ENCODE measurements around the gene CASKIN2. TPM values are rescaled to one million over a fixed set of nuclear protein-coding genes. Genes with fewer than 3 reads are reported as not detected.

Gene CASKIN2
- total RNA-seq, 4 donors from 2014 or later = 13.7 to 46.0 (median 15.6) TPM

GRCh38 chr17:75472119-75472518 is 43.2 kb downstream of the CASKIN2 start:
- WGBS, 2 donors (ENCODE audit: low coverage in 1 of 2) = no CpG with 5 or more reads among the region's 4 CpGs
- Histone ChIP-seq H3K27me3 (no peaks in the 10 kb centered on the region), H3K36me3 (peaks cover 0 to 21% of the 10 kb centered on the region in 2 donors), H3K4me1 (peaks cover 3 to 64% (median 27%) of the 10 kb centered on the region in 3 donors), H3K4me3 (no peak overlapping the region), H3K9me3 (no peaks in the 10 kb centered on the region), H3K27ac (no peak overlapping the region)
- no peak for ATAC-seq
- TF ChIP-seq POLR2A (IDR thresholded peaks at IDR 0.05) = no peak
- TF ChIP-seq EP300 (IDR thresholded peaks at IDR 0.05) = no peak
- no peak for TF ChIP-seq POLR2AphosphoS5 (IDR thresholded peaks at IDR 0.05)
- no peak for TF ChIP-seq CTCF (IDR thresholded peaks at IDR 0.05)

- H3K4me1 ChIP-seq = peaks cover 0 to 54% (median 18%) of the 10 kb centered on the region in 3 donors
- WGBS, 2 donors (ENCODE audit: low coverage in 1 of 2) = 75 to 84% methylated on average over 4 to 6 of the region's 6 CpGs
- no peak overlapping the region for H3K27ac ChIP-seq
- H3K4me3 ChIP-seq = no peak overlapping the region
- H3K27me3 ChIP-seq = no peaks in the 10 kb centered on the region
- H3K36me3 ChIP-seq = peaks cover 0 to 21% of the 10 kb centered on the region in 2 donors
- no peak for ATAC-seq
- no peak for TF ChIP-seq POLR2AphosphoS5 (IDR thresholded peaks at IDR 0.05)
- no peak for TF ChIP-seq EP300 (IDR thresholded peaks at IDR 0.05)
- TF ChIP-seq POLR2A (IDR thresholded peaks at IDR 0.05) = no peak
- TF ChIP-seq CTCF (IDR thresholded peaks at IDR 0.05) = no peak
- H3K9me3 ChIP-seq = no peaks in the 10 kb centered on the region
These were observed 44.1 kb downstream of the CASKIN2 start for GRCh38 chr17:75471207-75471606.

GRCh38 chr17:75468779-75469373 is 46.5 kb downstream of the CASKIN2 start:
- WGBS, 2 donors (ENCODE audit: low coverage in 1 of 2) = 88 to 95% methylated on average over 6 of the region's 13 CpGs
- Histone ChIP-seq H3K4me1 (peaks cover 0 to 31% (median 0%) of the 10 kb centered on the region in 3 donors), H3K4me3 (no peak overlapping the region), H3K36me3 (peaks cover 0 to 24% of the 10 kb centered on the region in 2 donors), H3K27me3 (no peaks in the 10 kb centered on the region), H3K9me3 (no peaks in the 10 kb centered on the region), H3K27ac (peak overlapping the region in 2 of 4 donors; percentile 19 to 26)
- TF ChIP-seq POLR2AphosphoS5 (IDR thresholded peaks at IDR 0.05) (no peak), EP300 (IDR thresholded peaks at IDR 0.05) (no peak), CTCF (IDR thresholded peaks at IDR 0.05) (no peak), POLR2A (IDR thresholded peaks at IDR 0.05) (no peak)
- no peak for ATAC-seq

GRCh38 chr17:75468291-75468754 is 47.0 kb downstream of the CASKIN2 start:
- TF ChIP-seq POLR2AphosphoS5 (IDR thresholded peaks at IDR 0.05) = no peak
- no peak for TF ChIP-seq POLR2A (IDR thresholded peaks at IDR 0.05)
- TF ChIP-seq EP300 (IDR thresholded peaks at IDR 0.05) = no peak
- TF ChIP-seq CTCF (IDR thresholded peaks at IDR 0.05) = no peak
- peak; percentile 48 for ATAC-seq
- no peaks in the 10 kb centered on the region for H3K9me3 ChIP-seq
- H3K36me3 ChIP-seq = peaks cover 0 to 21% of the 10 kb centered on the region in 2 donors
- WGBS, 2 donors (ENCODE audit: low coverage in 1 of 2) = 81 to 83% methylated on average over 1 to 4 of the region's 8 CpGs
- H3K27me3 ChIP-seq = no peaks in the 10 kb centered on the region
- peaks cover 0 to 29% (median 0%) of the 10 kb centered on the region in 3 donors for H3K4me1 ChIP-seq
- H3K27ac ChIP-seq = peak overlapping the region in 2 of 4 donors; percentile 19 to 26
- H3K4me3 ChIP-seq = no peak overlapping the region

GRCh38 chr17:75465039-75465438 is 50.3 kb downstream of the CASKIN2 start:
- no peak for TF ChIP-seq POLR2A (IDR thresholded peaks at IDR 0.05)
- no peak for TF ChIP-seq EP300 (IDR thresholded peaks at IDR 0.05)
- no peak for TF ChIP-seq POLR2AphosphoS5 (IDR thresholded peaks at IDR 0.05)
- TF ChIP-seq CTCF (IDR thresholded peaks at IDR 0.05) = no peak
- Histone ChIP-seq H3K36me3 (peaks cover 0 to 4% of the 10 kb centered on the region in 2 donors), H3K4me1 (peaks cover 0 to 17% (median under 1%) of the 10 kb centered on the region in 3 donors), H3K9me3 (no peaks in the 10 kb centered on the region), H3K27ac (no peak overlapping the region), H3K27me3 (no peaks in the 10 kb centered on the region), H3K4me3 (no peak overlapping the region)
- 80 to 94% methylated on average over 4 to 6 of the region's 6 CpGs for WGBS, 2 donors (ENCODE audit: low coverage in 1 of 2)
- ATAC-seq = no peak
